ENCODE results near the gene BARX2.
A peak's percentile ranks its signal among the peaks of the same experiment; 100 is the strongest.
"Not testable (repeated sequence)": the region's sequence is repeated elsewhere in the genome, so short reads cannot be mapped to it uniquely, and the experiment has no call there.

BARX2 gene, protein sequence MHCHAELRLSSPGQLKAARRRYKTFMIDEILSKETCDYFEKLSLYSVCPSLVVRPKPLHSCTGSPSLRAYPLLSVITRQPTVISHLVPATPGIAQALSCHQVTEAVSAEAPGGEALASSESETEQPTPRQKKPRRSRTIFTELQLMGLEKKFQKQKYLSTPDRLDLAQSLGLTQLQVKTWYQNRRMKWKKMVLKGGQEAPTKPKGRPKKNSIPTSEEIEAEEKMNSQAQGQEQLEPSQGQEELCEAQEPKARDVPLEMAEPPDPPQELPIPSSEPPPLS

DNA sequence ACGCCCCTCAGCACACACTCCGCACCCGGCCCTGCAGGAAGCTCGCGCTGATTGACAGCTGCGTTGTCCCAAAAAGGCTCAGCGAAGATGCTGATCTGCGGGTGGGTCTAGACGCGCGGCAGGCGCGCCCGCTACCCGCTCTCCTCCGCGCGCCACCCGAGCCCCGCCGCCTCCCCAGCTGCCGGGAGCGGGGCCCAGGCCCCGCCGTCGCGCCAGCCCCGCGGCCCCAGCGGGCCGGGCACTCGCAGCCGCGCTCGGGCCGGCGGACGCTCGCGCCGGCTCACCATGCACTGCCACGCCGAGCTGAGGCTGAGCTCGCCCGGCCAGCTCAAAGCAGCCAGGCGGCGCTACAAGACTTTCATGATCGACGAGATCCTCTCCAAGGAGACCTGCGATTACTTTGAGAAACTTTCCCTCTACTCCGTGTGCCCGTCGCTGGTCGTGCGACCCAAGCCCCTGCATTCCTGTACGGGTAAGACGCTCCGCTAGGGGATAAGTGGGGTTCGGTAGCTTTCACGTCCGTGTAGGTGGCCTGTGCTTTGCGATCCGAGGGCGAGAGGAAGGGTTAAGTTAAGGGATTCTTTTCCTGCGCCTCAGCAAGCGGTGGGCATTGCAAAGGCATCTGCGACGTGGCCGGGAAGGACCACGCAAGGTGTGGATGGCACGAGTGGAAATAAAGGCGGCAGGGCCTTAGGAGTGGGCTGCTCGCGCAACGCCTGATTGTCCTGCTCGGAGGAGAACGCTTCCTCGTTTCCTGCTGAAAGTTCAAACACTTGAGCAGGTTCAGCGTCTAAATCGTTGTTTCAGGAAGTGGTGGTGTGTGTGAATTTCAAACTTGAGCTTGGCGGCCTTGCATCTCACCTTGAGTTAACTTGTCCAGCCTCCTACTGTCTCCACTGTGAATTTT, at the start of gene BARX2:
Gene BARX2, plus strand, starts transcription at position 98 of the 907 bp plus-strand sequence. Its CDS starts 188 bp downstream, at position 286.
- DNase-seq (ENCODE audit: low read depth) = peak; percentile 78

DNA sequence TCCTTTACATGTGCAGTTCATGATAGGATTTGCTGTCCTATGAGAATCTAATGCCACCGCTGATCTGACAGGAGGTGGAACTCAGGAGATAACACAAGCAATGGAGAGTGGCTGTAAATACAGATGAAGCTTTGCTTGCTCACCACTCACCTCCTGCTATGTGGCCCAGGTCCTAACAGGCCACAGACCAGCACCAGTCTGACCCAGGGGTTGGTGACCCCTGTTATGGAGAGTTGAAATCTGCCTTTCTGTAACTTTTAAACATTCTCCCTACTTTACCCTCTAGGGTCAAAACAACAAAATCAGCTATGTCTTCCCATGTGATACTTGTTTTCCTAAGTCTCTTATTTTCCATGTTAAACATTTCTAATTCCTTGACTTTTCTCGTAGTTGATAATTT, 48.7 kb upstream of the BARX2 start:
- no peak for DNase-seq (ENCODE audit: low read depth)

DNA sequence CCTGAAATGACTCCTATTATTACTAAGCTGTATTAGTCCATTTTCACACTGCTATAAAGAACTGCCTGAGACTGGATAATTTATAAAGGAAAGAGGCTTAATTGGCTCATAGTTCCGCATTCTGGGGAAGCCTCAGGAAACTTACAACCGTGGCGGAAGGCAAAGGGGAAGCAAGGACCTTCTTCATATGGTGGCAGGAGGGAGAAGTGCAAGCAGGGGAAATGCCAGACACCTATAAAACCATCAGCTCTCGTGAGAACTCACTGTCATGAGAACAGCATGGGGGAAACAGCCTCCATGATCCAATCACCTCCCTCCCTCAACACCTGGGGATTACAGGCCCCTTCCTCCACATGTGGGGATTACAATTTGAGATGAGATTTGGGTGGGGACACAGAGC, 47.9 kb upstream of the BARX2 start:
- not testable (repeated sequence) for DNase-seq (ENCODE audit: low read depth)

DNA sequence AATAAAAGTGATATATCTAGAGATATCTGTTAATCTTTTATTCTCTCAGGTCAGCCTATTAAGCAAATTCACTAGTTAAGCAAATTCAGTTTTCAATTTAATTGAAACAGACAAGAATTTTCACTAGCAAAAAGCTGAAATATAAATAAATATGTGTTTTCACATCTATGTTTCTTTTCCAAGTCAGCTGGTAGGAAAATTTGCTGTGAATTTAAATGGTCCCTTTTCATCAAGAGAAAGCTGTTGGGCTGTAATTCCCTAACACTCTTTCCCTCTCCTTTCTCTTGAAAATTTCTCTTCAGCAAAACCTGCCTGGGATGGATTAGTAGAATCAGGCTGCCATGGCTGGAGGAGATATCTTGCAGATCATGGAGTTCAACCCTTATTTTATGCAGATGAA, 46.9 kb upstream of the BARX2 start:
- no peak for DNase-seq (ENCODE audit: low read depth)

DNA sequence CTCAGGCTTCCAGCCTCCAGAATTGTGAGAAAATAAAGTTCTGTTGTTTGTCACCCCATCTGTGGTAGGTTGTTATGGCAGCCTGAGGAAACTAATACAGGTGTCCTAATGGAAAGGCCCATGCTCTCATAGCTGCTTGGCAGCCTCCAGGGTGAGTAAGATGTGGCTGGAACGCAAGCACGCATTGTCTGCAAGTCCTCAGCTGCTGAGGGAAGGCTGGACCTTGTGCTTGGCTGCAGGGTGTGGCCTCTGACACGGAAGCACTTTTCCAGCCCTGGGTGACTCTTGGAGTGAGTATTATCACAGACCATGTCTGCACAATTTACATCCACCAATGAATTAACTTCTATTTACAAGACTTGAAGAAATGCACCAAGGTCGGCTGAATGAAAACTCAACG, 44.4 kb upstream of the BARX2 start:
- peak; percentile 7 for DNase-seq (ENCODE audit: low read depth)

DNA sequence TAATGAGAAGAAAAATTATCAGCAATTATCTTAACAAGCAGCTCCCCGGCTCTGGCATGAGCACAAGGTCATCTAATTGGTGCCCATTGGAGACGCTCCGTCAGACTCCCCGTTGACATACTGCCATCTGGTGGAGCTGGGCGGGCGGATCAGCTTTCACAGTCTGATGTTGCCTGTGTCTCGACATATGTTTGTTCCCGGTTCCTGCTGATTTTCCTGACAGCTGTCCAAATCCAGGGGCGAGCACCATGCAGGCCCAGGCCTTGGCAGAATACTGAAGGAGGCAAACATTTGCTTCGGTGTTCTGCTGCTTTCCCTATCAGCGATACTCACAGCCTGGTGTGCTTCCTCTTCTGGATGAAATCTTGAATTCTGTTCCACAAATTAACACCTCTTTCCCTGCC, 43.8 kb upstream of the BARX2 start:
- DNase-seq (ENCODE audit: low read depth) = peak; percentile 75

DNA sequence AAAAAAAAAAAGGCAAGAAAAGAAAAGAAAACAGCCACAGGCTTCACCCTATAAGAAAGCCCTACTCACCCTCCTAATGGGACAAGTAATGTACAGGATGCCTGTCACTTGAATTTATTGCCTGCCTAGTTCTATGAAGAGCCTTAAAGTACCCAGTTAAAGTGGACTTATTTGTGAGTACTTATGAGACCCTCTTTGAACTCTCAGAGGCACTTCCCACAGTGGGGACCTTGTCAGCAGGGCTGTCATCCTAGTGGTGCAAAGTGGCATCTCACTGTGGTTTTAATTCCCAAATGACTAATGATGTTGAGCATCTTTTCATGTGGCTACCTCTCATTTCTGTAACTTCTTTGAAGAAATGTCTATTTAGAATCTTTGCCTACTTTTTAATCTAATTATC, 41.8 kb upstream of the BARX2 start:
- DNase-seq (ENCODE audit: low read depth) = no peak

DNA sequence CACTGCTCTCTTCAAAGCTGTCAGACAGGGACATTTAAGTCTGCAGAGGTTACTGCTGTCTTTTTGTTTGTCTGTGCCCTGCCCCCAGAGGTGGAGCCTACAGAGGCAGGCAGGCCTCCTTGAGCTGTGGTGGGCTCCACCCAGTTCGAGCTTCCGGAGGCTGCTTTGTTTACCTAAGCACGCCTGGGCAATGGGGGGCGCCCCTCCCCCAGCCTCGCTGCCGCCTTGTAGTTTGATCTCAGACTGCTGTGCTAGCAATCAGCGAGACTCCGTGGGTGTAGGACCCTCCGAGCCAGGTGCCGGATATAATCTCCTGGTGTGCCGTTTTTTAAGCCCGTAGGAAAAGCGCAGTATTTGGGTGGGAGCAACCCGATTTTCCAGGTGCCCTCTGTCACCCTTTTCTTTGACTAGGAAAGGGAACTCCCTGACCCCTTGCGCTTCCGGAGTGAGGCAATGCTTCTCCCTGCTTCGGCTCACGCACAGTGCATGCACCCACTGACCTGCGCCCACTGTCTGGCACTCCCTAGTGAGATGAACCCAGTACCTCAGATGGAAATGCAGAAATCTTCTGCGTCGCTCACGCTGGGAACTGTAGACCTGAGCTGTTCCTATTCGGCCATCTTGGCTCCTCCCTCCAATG, 31.2 kb upstream of the BARX2 start:
- not testable (repeated sequence) for DNase-seq (ENCODE audit: low read depth)

DNA sequence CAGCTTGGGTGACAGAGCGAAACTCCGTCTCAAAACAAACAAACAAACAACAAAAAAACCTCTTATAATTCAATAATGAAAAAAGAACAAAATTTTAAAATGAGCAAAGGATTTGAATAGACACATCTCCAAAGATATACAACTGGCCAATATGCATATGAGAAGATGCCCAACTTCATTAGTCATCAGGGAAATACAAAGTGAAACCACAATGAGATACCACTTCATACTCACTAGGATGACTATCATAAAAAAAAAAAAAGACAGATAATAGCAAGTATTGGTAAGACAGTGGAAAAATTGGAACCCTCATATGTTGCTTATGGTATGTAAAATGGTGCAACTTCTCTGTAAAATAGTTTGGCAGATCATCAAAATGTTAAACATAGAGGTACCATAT, 28.7 kb upstream of the BARX2 start:
- DNase-seq (ENCODE audit: low read depth) = no peak

DNA sequence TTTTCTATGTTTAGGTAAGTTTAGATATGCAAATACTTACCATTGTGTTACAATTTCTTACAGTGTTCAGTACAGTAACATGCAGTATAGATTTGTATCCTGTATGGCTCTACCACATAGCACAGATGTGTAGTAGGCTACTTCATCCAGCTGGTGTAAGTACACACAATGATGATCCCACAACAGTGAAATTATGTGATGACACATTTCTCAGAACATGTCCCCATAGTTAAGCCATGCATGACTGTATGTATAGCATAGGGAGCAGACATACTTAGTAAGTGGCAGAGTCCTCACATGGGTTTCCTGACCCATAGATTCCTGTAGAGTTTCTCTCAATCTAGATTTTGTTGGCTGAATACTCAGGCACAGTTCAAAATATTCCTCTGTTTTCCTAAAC, 26.8 kb upstream of the BARX2 start:
- DNase-seq (ENCODE audit: low read depth) = no peak

DNA sequence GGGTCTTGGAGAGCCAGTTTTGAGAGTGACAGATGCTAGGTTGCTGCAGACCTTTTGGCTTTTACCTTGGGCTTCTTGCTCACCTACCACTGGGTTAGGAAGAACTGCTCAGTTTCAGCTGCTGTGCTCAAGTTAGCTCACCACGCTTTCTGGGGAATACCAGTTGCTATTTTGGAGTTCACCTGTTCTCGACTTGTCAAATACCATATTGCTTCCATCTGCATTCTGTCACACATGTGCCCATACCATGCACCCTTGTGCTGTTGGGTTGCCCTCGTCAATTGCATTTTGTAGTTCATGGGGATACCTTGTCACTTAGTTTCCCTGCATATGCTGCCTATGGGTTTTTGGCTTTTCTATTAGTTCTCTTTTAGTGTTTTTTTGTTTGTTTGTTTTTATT, 23.0 kb upstream of the BARX2 start:
- DNase-seq (ENCODE audit: low read depth) = no peak

DNA sequence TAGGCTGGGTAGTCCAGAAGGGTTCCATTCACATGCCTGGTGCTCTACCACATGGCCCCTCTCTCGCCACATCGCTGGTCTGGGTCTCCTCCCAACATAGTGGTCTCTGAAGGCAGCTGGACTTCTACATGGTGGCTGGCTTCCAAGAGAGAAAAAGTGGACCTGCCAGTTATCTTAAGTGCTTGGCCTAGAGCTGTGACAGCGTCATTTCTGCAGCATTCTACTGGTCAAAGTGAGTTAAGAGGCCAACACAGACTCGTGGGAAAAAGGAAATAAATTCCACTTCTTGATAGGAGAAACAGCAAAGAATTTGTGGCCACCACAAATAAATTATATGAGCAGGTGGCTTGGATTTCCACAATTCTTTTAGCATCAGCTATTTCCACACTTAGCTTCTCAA, 21.0 kb upstream of the BARX2 start:
- no peak for DNase-seq (ENCODE audit: low read depth)

DNA sequence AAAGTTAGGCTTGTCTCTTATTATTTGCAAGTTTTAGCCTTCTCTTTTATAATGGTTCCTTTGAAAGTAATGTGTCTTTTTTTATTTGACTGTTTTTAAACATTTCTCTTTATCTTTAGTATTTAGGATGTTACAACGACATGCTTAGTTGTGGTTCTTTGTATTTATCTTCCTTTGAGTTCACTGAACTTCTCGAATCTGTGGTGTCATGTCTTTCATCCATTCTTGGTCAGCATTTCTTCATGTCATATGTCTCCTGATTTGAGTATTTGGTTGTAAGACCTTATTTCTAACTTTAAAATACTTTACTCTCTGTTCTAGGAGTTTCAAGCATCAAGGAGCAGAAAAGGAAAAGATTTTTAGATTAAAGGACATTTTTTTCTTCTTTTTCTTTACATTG, 15.9 kb upstream of the BARX2 start:
- no peak for DNase-seq (ENCODE audit: low read depth)

DNA sequence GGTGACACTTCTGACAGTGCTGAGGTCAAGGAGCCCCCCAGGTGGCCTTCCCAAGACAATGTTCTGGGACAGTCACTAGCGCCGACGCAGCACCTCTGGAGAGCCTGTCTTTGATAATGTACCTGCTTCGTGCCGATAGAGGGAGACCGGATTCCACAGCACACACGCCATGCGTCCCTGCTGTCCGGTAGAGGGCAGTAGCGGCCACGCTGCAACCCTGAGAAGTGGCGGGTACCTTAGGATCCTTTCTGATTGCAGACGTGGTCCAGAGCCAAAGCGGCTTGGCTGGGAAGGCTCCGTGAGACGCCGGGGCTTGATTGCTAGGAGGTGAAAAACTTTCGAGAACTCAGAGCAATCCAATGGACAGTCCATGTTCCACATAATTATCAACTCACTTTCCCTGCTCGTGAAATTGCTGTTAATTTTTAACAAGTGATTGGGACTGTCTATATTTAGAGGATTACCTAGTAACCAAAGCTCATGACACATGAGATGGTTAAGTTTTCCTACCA, 11.4 kb upstream of the BARX2 start:
- DNase-seq (ENCODE audit: low read depth) = peak; percentile 83

DNA sequence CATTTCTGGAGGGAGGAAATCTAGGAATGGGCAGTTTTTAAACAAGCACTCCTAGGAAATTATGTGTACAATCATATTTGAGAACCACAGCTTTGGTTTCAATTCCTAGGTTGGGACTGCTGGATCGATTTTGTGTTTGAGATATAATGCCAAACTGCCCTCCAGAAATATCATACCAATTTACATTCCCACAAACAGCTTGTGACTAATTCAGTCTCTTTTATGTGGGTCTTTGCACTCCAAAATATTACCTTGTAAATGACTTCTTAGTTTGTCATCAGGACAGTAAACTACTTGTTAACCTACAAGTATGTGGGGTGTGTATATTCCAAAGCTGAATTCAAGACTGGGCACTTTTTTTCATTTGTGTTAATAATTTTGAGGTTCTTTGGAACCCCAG, 9.8 kb upstream of the BARX2 start:
- no peak for DNase-seq (ENCODE audit: low read depth)

DNA sequence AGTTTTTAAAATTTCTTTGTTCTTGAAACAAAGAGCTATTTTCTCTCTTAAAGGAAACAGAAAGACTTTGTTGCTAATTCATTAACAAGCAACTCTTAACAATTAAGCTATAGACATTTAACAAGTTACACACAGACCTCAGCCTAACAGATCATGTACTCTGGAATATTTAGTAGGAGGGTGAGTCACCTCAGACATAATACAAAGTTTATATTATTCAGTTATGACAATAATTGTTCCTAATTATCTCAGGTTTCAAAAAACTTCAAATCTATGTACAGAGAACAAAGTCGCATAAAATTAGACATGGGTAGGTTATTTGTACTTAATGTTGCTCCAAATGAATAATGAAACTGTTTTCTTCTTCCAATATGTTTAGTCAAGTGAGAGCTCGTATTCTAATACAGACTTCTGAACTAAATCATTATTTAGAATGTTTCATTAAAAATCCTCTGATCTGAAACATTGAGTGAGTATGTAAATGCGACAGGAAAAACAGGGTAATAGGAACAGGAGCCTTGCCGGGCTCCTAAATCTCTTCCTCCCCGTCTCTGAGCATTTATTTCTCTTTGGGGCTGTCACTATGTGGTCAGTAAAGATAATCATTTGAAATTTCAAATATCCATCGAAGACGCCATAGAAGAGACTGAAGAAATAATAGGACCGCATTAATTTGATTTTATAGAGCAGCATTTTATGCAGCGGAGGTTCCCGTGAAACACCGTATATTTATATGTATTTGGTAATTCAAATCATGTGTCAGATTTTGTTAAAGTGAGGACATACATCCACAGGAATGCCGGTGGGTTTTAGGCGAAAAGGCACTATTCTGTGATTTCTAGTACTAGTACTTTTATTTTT, 8.7 kb upstream of the BARX2 start:
- no peak for DNase-seq (ENCODE audit: low read depth)

DNA sequence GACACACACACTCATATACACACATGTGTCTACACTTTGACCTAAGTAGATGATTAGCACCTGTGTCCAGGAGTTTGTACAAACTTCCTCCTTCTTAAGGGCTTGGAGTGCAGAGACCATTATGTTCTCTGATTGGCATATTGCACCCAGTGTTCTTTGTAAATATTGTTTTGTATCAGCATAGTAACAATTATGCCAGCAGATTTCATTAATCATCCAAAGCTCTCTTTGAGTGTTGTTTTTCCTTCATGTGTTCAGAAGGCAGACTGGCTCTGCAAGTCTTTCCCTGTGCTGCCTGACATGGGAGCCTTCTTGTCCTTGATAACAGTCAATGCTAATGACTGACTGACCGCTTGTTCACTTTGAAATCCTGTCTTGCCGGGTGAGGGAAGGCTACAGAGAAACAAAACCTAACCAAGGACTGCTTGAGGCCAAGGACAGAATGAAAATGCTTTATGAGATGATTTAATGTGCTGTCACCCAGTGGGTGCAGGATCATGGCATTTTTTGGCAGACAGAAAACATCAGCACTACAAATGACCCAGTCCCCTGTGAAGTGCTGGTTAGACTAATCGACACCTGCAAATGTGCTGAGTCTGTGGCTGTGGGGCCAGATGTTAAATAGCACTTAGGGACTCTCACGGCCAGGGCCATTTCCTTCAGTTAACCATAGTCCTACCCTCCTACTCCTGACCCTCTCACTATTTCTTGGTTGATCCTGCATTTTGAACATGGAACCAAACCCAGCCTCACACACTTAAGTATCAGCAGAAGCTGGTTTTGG, 6.6 kb upstream of the BARX2 start:
- no peak for DNase-seq (ENCODE audit: low read depth)

DNA sequence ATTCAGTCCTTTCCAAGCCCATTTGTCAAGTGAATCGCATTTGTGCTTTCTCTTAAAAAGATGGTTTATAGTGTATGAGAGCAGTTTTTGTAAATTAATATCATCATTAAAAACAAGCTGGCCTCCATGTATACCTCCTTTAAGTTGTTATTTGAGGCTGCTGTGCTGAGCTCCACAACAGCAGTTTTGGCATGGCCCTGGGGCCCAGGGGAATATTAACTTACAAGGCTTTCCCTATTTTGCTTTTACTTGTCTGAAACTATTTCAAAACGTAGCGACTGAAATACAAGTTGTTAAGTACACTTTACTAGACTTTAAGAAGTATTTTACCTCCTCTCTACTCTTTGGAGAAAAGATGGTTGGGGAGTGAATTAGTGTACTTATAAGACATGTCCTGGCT, 4.9 kb upstream of the BARX2 start:
- no peak for DNase-seq (ENCODE audit: low read depth)

DNA sequence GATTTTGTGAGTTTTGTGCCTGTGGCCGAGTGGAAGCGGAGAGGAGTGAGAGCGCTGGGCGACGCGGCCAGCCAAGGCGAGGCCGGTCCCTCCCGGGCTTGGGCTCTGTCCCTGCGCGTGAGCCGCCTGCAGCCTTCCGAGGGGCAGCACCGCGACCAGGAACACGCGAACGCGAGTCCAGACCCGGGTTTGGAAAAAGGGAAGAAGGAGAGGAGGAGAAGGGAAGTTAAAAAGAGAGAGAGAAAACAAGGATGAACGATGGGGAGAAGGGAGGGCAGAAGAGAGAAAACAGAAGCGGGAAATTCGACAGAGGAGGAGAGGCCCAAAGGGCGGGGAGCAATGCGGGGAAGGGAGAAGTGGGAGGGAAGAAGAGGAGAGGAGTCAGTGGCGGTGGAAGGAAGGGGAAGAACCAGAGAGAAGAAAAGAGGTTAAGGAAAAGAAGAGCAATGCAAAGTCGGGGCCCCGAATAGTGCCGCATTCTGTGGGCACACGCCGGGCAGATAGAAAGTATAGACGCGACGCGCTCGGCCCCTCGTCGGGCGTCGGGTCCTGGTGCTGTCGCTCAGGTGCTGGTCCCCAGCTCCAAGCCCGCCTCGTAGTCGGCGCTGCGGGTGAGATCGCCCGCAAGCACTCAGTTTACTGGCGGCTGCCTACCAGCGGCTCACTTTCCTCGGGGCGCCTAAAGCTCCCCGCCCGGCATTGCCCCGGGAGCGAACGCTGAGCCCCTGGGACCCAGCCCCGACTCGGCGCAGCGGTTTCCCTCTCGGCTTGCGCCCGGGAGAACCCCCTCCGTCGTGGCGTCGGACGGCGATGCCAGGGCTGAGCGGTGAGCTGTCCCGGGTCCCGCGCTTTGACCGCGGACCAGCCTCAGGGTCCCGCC, 2.8 kb upstream of the BARX2 start:
- no peak for DNase-seq (ENCODE audit: low read depth)

DNA sequence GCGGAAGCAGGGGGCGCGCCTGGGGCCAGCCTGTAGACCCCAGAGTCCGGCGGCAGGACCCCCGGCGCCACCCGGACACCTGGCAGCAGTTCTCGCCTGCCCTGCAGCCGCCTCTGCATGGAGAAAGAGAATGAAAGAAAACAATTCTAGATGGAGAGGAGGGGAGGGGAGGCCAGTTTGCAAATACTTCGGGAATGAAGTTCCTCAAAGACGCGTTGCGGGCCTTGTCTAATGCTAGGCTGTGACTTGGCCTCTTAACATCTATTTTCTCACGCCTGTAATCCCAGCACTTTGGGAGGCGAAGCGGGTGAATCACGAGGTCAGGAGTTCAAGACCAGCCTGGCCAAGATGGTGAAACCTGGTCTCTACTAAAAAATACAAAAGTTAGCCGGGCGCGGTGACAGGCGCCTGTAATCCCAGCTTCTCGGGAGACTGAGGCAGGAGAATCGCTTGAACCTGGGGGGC, 2.1 kb upstream of the BARX2 start:
- peak; percentile 20 for DNase-seq (ENCODE audit: low read depth)

Data from iris pigment epithelial cell (primary cell).